K562 treated with DMSO at 1 percent for 12 hours (cell line): ENCODE measurements around the gene BUB1. TPM values are rescaled to one million over a fixed set of nuclear protein-coding genes. Genes with fewer than 3 reads are reported as not detected.

Experiments
- total RNA-seq: library from RNA; unstranded; fragments of 300-600 nt; gene quantifications from 2 replicates; pipeline ENCODE4 v1.2.3, GENCODE V29; 2022; ENCODE audit not compliant: insufficient read depth

The BUB1 gene
- 29.8 and 72.3 TPM in 2 replicates for total RNA-seq

DNA sequence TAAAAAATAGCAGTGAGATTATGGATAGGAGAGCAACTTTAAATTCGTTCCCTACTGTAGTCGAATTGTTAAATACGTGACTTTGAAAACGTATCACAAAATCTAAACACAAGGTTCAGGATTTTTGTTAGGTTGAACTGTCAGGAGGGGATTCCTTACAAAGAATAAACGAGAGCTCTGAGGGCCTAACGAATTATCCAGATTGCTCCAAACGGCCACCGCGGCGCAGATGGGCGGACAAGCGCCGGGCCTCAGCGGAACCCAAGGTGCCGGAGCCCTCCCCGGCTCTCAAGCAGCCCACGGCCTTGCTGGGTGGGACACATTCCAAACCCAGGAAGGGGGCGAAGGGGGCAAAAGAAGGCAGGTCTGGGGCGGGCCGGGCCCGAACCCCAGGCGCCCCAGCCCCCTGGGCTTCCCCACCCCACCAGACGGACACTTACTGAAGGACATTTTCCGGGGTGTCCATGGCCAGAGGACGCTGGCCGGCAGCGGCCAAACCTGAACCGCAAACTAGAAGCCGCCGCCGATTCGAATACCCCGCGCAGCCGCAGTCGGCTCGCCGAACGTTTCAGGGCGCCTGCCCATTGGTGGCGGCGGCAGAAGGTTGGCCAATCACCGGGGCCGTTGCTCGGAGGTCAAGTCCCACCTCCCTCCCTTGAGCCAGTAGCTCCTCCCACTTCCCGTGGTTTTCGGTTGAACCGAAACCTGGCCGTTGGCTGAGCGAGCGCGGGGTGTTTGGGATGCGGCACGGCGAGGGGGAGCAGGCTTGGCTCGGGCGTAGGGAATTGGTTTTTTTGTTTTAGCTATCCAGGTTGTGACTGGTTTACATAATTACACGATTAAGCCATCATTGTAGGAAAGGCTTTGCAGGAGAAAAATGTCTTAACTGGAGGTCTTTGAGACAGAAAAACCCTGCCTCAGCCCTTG lies at the start of gene BUB1:
Gene BUB1, minus strand, starts transcription at position 534 of the 927 bp plus-strand sequence. Its CDS starts 68 bp downstream, at position 466.

Other genes starting within 250 kb of the BUB1 start
- not detected in 2 replicates for gene LIMS4, start 205.2 kb downstream of the BUB1 start, total RNA-seq
- 0.27 and 0.35 TPM in 2 replicates for gene RGPD6, start 100.8 kb downstream of the BUB1 start, total RNA-seq
- gene ACOXL, start 54.5 kb upstream of the BUB1 start, total RNA-seq: not detected in 2 replicates